ENCODE results near the gene TBC1D14. TPM values are rescaled to one million over a fixed set of nuclear protein-coding genes. Genes with fewer than 3 reads are reported as not detected.

The TBC1D14 gene
- total and polyA plus RNA-seq, 9 of the 15 experiments (the other 6 are each of a cell fraction or from before 2014, with no cell fraction given), result 2.1 to 59.6 (median 44.8) TPM

- POLR2A ChIA-PET, result interaction anchor here (0.7 to 1.4 kb wide), 3 partner anchors 13 to 122 kb away, joined by 3 to 9 read pairs (median 5); no protein-coding TSS in a partner anchor
- WGBS (ENCODE audit: insufficient coverage, low coverage, missing lambda C conversion rate), result 90% methylated on average over 19 of the region's 20 CpGs
Measured at GRCh38 chr4:6960628-6961412, 51.2 kb downstream of the TBC1D14 start.

More at GRCh38 chr4:6960628-6961412, 51.2 kb downstream of the TBC1D14 start:
- CTCF ChIA-PET (ENCODE audit: low intra/inter-chr PET ratio), result no interaction called here
- peaks cover 87% of the 10 kb centered on the region for H3K79me2 ChIP-seq (ENCODE audit: control insufficient read depth, insufficient read depth, low read length)
- intact Hi-C loops (cut with micrococcal nuclease), result no loop called here
- peaks cover 0 to 33% of the 10 kb centered on the region in 2 experiments; a peak in 2 of 5 replicates for H3K4me1 ChIP-seq (replicated peaks in 1 of 2; ENCODE audit: control insufficient read depth in 2 of 2, insufficient read depth in 2 of 2, low read length in 2 of 2)
- no peaks in the 10 kb centered on the region for H3K27me3 ChIP-seq (ENCODE audit: control insufficient read depth in 2 of 2, insufficient read depth in 2 of 2, low read length in 2 of 2)
- H4K20me1 ChIP-seq (replicated peaks; ENCODE audit: control insufficient read depth, insufficient read depth, low read length), result peaks cover 21% of the 10 kb centered on the region; the same call in 1 of the 2 replicates
- no peak overlapping the region for H2AFZ ChIP-seq (ENCODE audit: low read depth, low read length)
- no peak overlapping the region for H3K4me3 ChIP-seq
- H3K9me3 ChIP-seq (replicated peaks; ENCODE audit: control insufficient read depth, insufficient read depth, low read depth, low read length), result no peaks in the 10 kb centered on the region
- H3K9ac ChIP-seq (ENCODE audit: insufficient read depth in 1 of 2, low read depth in 2 of 2, low read length in 2 of 2), result peak overlapping the region in 1 of 2 experiments; percentile 37; a peak in 2 of 4 replicates
- BruUV-seq (replicated peaks), result no TSS peak
- H3K27ac ChIP-seq (ENCODE audit: extremely low read depth, low read depth, low read length), result no peak overlapping the region
- ATAC-seq (no peak), FAIRE-seq (no peak), DNase-seq (ENCODE audit: extremely low read depth in 1 of 4, low spot score in 3 of 4) (no peak)
- TF ChIP-seq FOXK2 (conservative IDR thresholded peaks at IDR 0.05 in 1 of 2, IDR thresholded peaks at IDR 0.05 in 1 of 2; ENCODE audit: low read depth in 2 of 2) (no peak), ZFP91 (CRISPR knock-in tag; IDR thresholded peaks at IDR 0.05) (no peak), ETV1 (tag; conservative IDR thresholded peaks at IDR 0.05; ENCODE audit: low read depth) (no peak), IRF9 (tag; IDR thresholded peaks at IDR 0.05) (no peak), PATZ1 (CRISPR knock-in tag; IDR thresholded peaks at IDR 0.05; ENCODE audit: borderline replicate concordance) (no peak), NR2C1 (IDR thresholded peaks at IDR 0.05) (no peak), NR2C1 (tag; IDR thresholded peaks at IDR 0.05) (no peak), SP1 (CRISPR knock-in tag; IDR thresholded peaks at IDR 0.05) (no peak), MBD2 (IDR thresholded peaks at IDR 0.05; ENCODE audit: borderline replicate concordance, low read depth) (no peak), SLC30A9 (CRISPR knock-in tag; IDR thresholded peaks at IDR 0.05) (no peak), SMARCA5 (IDR thresholded peaks at IDR 0.05) (no peak), ZBTB33 (CRISPR knock-in tag; IDR thresholded peaks at IDR 0.05) (no peak), LEF1 (IDR thresholded peaks at IDR 0.05) (no peak)
- H3K9me1 ChIP-seq (ENCODE audit: control insufficient read depth, insufficient read depth, low read length), result peaks cover 4% of the 10 kb centered on the region
- H3K36me3 ChIP-seq (ENCODE audit: control insufficient read depth, insufficient read depth, low read length), result peaks cover 18% of the 10 kb centered on the region; the same call in 2 of the 3 replicates
- in situ Hi-C loops (cut with MboI), result no loop called here
- H3K4me2 ChIP-seq (ENCODE audit: insufficient read depth, low read length), result no peak overlapping the region

Data from K562 (cell line).